Measurements from ENCODE around the gene TIGIT. TPM values are rescaled to one million over a fixed set of nuclear protein-coding genes. Genes with fewer than 3 reads are reported as not detected.

TIGIT gene
- total and polyA plus RNA-seq, 4 experiments from 2014 or later, result 25.8 to 36.6 (median 32.4) TPM

GRCh38 chr3:114355653-114356052, 61.8 kb downstream of the TIGIT start:
- H3K4me3 ChIP-seq (ENCODE audit: low read length in 2 of 2), result no peak overlapping the region
- DNase-seq, result no peak
- no peaks in the 10 kb centered on the region for H3K4me1 Mint-ChIP-seq
- no peaks in the 10 kb centered on the region for H3K27me3 ChIP-seq (ENCODE audit: insufficient read depth, low read length)
- H3K36me3 ChIP-seq (ENCODE audit: insufficient read depth, low read length), result no peaks in the 10 kb centered on the region
- H3K27me3 Mint-ChIP-seq, result no peaks in the 10 kb centered on the region
- H3K36me3 Mint-ChIP-seq, result peaks cover 8 to 12% of the 10 kb centered on the region in 2 donors
- no peaks in the 10 kb centered on the region for H3K9me3 ChIP-seq (ENCODE audit: control insufficient read depth in 1 of 2, low read length in 2 of 2)
- H3K4me3 Mint-ChIP-seq, result no peak overlapping the region
- intact Hi-C loops (cut with micrococcal nuclease), result no loop called here
- ChIA-PET CTCF (ENCODE audit: partially characterized antibody) (no interaction called here), POLR2A (ENCODE audit: partially characterized antibody) (no interaction called here)
- H3K9me3 Mint-ChIP-seq, result peaks cover 0 to 2% (median 0%) of the 10 kb centered on the region in 8 donors
- no peaks in the 10 kb centered on the region for H3K4me1 ChIP-seq (ENCODE audit: insufficient read depth, low read length)
- no peak overlapping the region for H3K27ac Mint-ChIP-seq
- no peak overlapping the region for H3K27ac ChIP-seq (ENCODE audit: low read depth, low read length)

GRCh38 chr3:114356066-114356465, 62.2 kb downstream of the TIGIT start:
- intact Hi-C loops (cut with micrococcal nuclease), result no loop called here
- Mint-ChIP-seq H3K9me3 (peaks cover 0 to 2% (median 0%) of the 10 kb centered on the region in 8 donors), H3K27ac (no peak overlapping the region), H3K4me1 (no peaks in the 10 kb centered on the region), H3K4me3 (no peak overlapping the region), H3K36me3 (peaks cover 5 to 9% of the 10 kb centered on the region in 2 donors), H3K27me3 (no peaks in the 10 kb centered on the region)
- Histone ChIP-seq H3K4me3 (ENCODE audit: low read length in 2 of 2) (no peak overlapping the region), H3K27ac (ENCODE audit: low read depth, low read length) (no peak overlapping the region), H3K36me3 (ENCODE audit: insufficient read depth, low read length) (no peaks in the 10 kb centered on the region), H3K27me3 (ENCODE audit: insufficient read depth, low read length) (no peaks in the 10 kb centered on the region), H3K4me1 (ENCODE audit: insufficient read depth, low read length) (no peaks in the 10 kb centered on the region), H3K9me3 (ENCODE audit: control insufficient read depth in 1 of 2, low read length in 2 of 2) (no peaks in the 10 kb centered on the region)
- no peak for DNase-seq
- ChIA-PET CTCF (ENCODE audit: partially characterized antibody) (no interaction called here), POLR2A (ENCODE audit: partially characterized antibody) (no interaction called here)

DNA sequence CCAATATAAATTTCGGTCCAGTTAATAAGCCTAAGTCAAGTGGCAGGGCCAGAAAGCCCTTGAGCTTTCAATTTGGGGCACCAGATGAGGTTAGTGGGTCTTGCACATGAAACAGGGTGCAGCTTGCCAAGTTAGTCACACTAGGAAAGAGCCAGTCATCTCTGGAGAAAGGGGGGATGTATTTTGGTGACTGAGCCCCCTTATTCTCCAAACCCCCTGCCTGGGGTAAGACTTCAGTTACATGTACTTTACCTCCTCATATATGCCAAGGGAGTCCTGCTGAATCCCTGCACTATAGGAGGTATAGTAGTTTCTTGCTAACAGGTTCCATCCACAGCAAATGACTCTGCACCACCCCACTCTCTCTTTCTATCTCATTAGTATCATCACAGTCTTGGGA, 62.7 kb downstream of the TIGIT start:
- H3K27ac Mint-ChIP-seq, result no peak overlapping the region
- CTCF ChIA-PET (ENCODE audit: partially characterized antibody), result no interaction called here
- no peak for DNase-seq
- H3K9me3 ChIP-seq (ENCODE audit: control insufficient read depth in 1 of 2, low read length in 2 of 2), result no peaks in the 10 kb centered on the region
- H3K36me3 Mint-ChIP-seq, result peaks cover 5 to 12% of the 10 kb centered on the region in 2 donors
- H3K36me3 ChIP-seq (ENCODE audit: insufficient read depth, low read length), result no peaks in the 10 kb centered on the region
- H3K27ac ChIP-seq (ENCODE audit: low read depth, low read length), result no peak overlapping the region
- H3K27me3 ChIP-seq (ENCODE audit: insufficient read depth, low read length), result no peaks in the 10 kb centered on the region
- H3K4me3 ChIP-seq (ENCODE audit: low read length in 2 of 2), result no peak overlapping the region
- H3K4me3 Mint-ChIP-seq, result no peak overlapping the region
- H3K4me1 Mint-ChIP-seq, result no peaks in the 10 kb centered on the region
- POLR2A ChIA-PET (ENCODE audit: partially characterized antibody), result no interaction called here
- no peaks in the 10 kb centered on the region for H3K27me3 Mint-ChIP-seq
- intact Hi-C loops (cut with micrococcal nuclease), result no loop called here
- H3K9me3 Mint-ChIP-seq, result peaks cover 0 to 2% (median 0%) of the 10 kb centered on the region in 8 donors
- no peaks in the 10 kb centered on the region for H3K4me1 ChIP-seq (ENCODE audit: insufficient read depth, low read length)

Other genes starting within 250 kb of the TIGIT start
- 1 to 10 TPM; 5.7 to 7.1 TPM for gene CCDC191, start 237.5 kb upstream of the TIGIT start, total RNA-seq
- gene CCDC191, start 237.5 kb upstream of the TIGIT start, polyA plus RNA-seq, result 1 to 10 TPM; 1.3 to 2.1 TPM
- gene QTRT2, start 237.3 kb upstream of the TIGIT start, total RNA-seq, result 10 to 100 TPM; 29.4 to 35.7 TPM
- 10 to 100 TPM; 14.3 to 15.2 TPM for gene QTRT2, start 237.3 kb upstream of the TIGIT start, polyA plus RNA-seq
- gene DRD3, start 115.0 kb upstream of the TIGIT start, total RNA-seq, result under 1 TPM; 0.28 to 0.35 TPM
- not detected for gene DRD3, start 115.0 kb upstream of the TIGIT start, polyA plus RNA-seq
- 1 to 10 TPM; 1.1 TPM for gene ZNF80, start 56.5 kb upstream of the TIGIT start, total RNA-seq
- gene ZNF80, start 56.5 kb upstream of the TIGIT start, polyA plus RNA-seq, result under 1 TPM; 0.34 to 0.64 TPM

Measured in CD4-positive, alpha-beta memory T cell (primary cell).